Activated T-helper 1 cell treated with anti-CD3 and anti-CD28 coated beads, Interleukin-2, amount 50 U/mL, for 16 hours (primary cell): ENCODE data around the gene PCP4L1.
"Not testable (repeated sequence)": the region's sequence is repeated elsewhere in the genome, so short reads cannot be mapped to it uniquely, and the experiment has no call there.

Experiments
- DNase-seq, 2 donors: peaks; one replicate each; pipeline ENCODE4 v3.0.0-alpha.2; 2020; ENCODE audit warnings: low read depth in 1 of 2, low spot score in 1 of 2

The PCP4L1 gene

DNA sequence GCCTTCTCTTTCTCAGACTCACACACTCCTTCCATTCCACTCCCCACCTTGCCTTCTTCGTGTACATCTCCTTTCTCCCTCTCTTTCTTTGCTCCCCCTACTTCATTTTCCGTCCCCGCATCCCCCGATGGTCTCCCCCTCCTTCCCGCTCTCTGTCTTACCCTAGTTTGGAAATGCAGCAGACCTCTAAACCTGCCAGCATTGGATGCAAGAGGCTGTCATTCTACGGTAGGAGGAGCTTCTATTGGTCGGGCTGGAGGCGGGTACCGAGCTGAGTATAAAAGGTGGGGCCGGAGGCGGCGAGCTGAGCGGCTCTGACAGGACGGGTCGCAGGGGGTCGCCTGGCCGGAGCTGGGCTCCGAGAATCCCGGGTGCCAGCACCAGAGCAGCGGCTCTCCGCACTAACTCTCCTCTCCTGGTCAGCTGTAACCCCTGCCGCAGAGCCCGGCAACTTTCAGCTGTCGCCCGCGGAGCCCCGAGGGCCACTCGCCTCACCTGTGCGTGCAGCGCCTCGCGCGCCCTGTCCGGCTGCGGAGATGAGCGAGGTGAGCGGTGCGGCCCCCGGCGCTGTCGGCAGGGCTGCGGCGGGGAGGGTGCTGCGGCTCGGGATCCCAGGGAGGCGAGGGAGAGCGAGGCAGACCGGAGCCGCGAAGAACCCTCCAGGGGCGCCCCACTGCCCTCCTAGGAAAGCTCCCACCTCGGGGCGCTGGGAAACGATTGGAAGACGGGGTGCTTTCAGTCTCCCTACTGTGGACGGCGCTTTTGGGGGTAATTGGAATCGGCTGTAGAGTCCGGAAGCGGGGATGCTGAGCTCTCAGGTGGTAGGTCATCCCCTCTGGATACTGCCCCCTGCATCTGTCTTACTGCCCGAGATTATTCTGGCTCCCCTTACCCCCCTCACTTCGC, at the start of gene PCP4L1:
PCP4L1 (plus strand) TSS at position 307 of the 906 bp plus-strand sequence; CDS start at position 537, 230 bp downstream.
- peak in 1 of 2 donors; percentile 5 for DNase-seq

DNA sequence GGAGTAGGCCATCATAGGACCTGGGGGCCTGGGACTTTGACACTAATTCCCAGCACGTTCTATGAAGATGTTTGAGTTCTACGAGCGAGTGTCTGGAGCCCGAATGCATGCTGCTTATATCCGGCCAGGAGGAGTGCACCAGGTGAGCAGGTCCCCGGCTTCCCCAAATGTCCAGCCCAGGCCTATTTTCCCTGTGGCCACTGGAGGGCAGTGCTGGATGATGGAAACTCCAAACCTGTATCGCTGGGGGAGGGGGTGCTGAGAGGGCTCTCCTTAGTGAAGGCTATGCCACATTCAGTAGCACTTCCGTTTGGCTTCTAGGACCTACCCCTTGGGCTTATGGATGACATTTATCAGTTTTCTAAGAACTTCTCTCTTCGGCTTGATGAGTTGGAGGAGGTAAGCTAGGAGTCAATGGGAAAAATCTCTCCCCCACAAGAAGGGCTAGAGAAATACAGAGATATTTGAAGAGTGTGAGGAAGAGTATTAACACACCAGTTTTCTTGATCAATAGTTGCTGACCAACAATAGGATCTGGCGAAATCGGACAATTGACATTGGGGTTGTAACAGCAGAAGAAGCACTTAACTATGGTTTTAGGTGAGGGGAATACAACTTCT, 48.6 kb upstream of the PCP4L1 start:
- peak; percentile 43 to 45 for DNase-seq

DNA sequence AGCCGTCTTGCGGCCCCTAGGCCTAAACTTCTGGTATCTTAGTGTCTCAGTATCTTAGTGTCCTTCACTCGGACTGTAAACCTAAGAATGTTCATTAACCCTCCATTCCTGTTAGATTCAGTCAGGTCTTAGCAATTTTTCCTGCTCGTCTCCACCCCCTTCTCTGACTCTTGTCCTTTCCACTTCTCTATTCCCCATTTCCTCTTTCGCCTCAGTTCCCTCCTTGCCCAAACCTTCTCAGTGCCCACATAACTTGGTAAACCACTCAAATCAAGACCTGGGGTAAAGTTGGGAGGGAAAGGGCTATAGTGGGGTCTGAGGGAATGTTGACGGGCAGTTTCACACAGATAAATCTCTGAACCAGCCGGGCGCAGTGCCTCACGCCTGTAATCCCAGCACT, 44.2 kb upstream of the PCP4L1 start:
- DNase-seq: no peak

DNA sequence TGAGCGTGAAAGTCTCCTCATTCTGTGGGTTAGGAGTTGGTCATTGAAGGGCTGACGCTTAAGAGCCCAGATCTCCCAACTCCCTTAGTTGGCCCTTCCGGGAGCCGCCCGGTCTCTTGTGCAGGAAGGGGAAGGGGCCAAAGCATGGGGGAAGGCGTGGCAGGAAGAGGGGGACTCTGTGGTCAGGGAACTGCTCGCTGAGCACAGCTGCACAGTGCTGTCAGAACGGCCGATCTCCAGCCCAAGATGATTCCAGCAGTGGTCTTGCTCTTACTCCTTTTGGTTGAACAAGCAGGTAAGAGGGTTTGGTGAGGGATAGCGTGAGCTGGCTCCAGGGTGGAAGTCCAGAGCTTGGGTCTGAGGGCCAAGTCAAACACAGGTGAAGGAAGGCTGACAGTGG, 43.5 kb upstream of the PCP4L1 start, which contains the start of gene FCER1G:
FCER1G (plus strand) TSS at position 220 of the 400 bp plus-strand sequence; CDS start at position 247, 27 bp downstream.
- DNase-seq: no peak

DNA sequence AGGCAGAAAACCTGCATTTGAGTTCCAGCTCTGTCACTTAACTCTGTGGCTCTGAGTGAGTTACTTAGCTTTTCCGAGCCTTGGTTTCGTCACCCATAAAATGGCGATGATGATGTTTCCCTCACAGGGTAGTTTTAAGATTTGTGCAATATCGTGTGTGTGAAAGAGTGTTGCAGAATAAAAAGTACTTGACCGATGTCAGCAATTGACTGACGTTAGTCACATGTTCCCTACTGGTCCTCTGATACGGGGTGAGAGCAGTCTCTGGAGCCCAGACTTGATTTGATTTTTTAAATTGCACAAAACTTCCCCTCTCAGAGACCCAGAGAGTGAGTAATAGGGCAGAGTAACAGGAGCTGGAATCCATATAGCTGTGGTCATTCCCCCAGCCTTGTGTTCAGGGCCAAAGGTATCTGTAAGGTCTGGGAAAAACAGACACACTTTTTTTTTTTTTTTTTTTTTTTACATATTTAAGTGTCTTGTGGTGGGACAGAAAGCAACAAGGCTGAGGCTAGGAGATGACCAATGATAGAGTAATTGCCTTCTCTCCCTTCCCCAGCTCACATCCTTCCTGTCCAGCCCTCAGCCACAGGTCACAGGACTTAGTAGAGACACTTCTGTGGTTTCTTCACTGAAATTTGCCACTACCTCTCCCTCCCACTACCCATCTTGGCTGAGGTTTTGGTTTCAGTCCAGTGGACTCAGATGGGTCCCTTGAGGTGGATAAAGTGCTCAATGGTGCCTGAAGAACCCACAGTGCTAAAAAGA, 41.4 kb upstream of the PCP4L1 start:
- no peak for DNase-seq

DNA sequence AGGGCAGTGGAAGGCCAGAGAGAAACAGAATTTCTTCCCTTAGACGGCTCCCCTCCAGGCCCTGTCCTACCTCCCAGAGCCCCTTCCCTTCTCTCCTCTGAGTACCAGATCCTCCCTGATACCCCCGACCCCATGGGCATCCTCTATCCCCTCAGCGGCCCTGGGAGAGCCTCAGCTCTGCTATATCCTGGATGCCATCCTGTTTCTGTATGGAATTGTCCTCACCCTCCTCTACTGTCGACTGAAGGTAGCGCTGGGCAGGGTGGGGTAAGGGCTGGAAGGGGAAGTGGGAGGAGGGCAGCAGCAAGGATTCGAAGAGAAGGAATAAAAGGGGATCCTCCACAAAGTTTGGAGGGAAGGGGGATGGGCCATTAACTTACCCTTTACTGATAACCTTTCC, 40.7 kb upstream of the PCP4L1 start:
- DNase-seq: no peak

DNA sequence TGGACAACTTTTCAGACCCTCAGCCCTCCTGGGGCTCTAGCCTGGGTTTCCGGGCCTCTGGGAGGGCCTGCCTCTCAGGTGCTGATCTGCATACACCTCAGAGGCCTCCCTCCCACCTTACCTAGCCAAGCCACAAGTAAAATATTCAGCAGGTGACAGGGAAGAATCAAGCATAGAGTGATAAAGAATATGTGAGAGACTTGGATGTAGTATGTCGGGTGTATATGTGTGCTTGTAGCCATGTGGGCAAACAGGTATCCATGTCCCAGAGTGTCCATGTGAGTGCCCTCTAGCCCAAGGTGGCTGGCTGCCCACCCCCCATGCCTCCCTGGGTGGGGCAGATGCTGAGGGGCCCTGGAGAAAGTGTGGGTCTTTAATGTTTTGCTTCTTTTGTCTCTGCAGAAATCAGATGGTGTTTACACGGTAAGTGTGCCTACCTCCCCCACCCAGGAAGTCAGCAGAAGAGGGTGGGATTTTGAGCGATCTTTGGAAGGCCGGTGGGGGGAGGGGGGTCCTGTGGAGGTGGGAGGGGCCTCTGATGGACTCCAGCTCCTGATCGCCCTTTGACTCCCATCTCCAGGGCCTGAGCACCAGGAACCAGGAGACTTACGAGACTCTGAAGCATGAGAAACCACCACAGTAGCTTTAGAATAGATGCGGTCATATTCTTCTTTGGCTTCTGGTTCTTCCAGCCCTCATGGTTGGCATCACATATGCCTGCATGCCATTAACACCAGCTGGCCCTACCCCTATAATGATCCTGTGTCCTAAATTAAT, 40.1 kb upstream of the PCP4L1 start:
- DNase-seq: no peak

DNA sequence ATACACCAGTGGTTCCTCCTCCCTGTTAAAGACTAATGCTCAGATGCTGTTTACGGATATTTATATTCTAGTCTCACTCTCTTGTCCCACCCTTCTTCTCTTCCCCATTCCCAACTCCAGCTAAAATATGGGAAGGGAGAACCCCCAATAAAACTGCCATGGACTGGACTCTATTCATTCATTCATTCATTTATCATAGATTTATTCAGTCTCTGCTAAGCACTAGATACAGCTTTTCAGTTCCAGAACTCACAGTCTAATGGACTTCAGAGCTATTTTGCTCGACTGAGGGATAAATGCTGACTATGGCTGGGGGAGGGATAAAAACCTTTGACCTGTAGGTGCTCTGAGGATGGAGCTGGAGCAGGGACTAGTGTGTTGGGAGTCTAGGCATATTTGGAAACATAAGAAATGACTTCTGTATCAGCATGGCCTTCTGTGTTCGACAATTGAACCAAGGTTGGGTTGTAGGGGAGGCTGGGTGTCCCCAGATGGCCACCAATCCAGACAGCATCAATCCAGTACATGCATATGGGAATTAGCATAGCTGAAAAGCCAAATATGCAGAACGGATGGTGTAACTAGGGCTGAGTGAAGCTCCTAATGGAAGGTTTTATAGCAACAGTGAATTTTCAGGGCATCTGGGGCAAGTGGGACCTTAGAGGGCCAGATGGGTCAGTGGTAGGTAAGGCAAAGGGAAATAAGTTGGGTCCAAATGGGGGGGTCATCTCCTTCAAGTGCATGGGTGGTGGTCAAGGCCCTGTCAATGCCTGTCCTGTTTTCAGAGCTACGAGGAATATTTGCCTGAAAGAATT, 39.3 kb upstream of the PCP4L1 start:
- no peak for DNase-seq

DNA sequence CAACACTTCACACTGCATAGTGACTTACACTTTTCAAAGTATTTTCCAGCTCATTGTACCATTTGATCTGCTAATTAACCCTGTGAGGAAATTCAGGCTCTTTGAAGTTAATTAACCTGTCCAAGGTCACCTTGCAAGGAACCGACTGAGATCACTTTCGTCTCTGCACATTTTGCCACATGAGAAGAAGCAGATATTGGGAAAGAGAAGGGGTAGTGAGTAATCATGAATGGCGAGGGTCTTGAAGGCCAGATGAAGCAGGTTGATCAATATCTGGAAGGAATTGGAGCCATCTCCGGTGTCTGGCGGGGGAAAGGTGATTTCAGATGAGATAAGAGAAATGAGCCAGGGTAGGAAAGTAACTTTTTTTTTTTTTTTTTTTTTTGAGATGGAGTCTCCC, 38.5 kb upstream of the PCP4L1 start:
- DNase-seq: no peak

DNA sequence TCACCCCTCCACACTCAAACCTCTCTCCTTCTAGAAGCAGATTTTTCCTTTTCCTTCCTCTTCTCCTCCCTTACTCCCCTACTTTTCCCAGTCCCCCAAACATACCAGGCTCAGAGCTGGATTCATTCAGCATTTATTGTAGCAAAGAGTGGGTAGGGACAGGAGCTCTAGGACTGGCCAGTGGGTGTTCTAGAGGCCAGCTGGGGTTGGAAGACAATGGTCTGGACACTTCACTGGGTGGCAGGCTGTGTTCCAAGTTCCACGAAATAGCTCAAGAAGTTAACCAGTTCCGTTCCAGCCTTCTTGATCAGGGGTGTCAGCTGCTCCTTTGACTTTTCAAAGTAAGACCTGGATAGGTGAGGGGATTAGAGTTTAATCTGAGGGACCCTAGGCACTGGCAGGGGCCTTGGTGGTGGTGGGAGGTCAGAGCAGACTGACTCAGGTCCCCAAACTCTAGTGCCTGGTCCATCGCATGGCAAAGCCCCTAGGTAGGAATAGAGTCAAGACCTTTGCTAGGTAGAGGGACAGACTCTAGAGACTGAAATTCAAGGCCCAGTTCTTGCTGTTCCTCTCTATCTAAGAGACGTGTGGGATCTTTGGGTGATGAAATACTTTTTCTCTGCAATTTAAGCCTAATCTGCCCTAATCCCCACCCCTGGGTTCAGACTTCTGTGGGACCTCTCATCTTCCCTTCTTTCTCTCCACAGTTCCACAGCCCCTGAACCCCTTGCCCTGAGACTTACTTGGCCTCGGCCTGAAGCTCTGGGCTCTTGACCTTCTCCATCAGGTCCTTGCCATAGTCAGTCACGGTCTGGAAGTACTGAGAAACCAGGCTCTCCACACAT, 36.1 kb upstream of the PCP4L1 start:
- DNase-seq: no peak

DNA sequence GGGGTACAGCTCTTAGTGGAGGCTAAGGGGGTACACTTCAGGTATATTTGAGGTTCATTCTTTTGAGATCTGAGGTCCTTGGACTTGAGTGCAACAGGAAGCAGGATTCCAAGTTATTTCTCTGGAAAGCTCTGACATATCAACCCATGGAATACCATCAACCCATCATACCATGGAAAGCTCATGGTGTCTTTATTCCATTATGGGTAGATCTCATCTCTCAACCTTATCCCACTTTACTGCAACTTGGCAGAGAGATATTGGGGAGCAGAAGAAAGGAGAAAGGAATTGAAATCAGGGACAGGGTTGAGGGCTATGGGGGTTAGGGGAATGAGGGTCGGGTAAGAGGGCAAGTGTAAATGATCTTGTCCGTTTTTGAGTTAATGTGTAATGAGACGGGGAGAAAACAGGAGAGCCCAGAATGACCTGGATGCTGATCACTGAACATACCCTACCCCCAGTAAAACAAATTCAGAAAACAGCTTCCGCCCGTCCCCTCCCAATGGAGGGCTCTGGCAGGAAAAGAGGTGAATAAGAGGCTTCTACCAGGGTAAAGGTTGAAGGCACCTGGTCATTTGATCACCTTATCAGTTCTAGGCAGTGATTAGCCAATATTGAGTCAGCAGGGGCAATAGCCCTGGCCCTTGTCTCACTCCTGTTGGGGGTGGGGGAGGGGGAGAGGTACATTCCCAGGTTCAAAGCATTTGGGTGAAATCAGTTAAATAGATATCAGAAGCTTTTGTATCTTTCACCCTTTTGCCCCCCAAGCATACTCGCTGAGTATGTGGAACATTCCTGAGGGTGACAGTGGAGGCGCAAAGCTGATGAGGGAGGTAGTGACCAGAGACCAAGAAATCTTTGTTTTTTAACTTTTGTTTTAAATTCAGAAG, 34.5 kb upstream of the PCP4L1 start:
- DNase-seq: no peak

DNA sequence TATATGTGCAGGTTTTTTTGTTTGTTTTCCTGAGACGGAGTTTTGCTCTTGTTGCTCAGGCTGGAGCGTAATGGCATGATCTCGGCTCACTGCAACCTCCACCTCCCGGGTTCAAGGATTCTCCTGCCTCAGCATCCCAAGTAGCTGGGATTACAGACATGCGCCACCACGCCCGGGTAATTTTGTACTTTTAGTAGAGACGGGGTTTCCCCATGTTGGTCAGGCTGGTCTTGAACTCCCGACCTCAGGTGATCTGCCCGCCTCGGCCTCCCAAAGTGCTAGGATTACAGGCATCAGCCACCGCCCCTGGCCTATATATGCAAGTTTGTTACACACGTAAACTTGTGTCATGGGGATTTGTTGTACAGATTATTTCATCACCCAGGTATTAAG, 33.9 kb upstream of the PCP4L1 start:
- not testable (repeated sequence) for DNase-seq

DNA sequence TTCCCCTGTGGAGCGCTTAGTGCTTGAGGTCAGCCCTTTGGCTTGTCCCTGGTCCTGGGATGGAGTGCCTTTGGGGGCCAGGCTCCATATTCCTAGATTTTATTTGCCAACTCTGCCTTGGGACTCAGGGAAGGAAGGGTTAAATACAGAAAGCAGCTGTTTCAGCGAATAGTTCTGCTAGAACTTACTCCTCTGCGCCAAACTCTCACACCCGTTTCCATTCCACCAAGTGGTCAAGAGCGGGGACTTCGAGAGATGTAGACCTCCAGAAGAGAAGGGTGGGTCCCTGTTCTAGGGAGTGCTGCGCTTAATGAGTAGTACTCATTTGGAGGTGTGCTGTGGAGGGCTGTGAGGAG, 33.4 kb upstream of the PCP4L1 start:
- DNase-seq: no peak

DNA sequence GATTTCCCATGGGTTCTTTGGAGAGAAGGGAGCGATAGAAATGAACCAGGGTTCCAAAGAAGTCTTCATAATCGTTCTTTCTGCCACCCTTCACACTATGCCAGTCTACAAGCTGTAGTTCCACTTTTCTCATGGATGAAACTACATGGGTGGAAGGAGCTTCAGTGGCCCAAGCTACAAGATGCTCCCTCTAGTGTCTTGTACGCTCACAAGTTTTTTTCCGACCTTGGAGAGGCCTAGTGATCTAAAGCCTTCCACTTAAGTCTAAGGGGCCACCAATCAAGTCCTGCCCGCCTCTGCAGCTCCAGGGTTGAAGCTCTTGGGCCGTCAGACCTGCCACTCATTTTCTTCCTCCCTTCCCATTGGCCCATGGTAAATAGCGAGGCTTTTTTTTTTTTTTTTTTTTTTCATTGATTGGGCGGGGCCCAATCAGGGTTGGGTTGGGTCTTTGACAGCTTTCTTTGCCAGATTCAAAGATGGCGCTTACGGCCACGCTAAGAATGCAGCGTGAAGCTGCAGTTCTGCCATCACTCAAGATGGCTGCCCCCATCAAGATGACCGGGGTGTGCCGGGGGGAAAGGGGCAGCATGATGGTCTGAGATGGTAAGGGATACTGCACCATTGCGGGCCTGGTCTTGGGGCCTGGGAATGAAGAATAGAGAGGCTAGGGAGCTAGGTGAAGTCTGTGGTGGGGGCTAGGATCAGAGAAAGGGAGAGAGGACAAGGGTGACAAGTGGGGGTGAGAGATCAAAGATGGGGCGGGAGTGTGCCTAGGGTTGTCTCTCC, 32.8 kb upstream of the PCP4L1 start, which contains the start of gene TOMM40L:
TOMM40L (plus strand) TSS at position 527 of the 786 bp plus-strand sequence. CDS start 430 bp downstream, outside the sequence.
- DNase-seq: peak; percentile 59 to 80

DNA sequence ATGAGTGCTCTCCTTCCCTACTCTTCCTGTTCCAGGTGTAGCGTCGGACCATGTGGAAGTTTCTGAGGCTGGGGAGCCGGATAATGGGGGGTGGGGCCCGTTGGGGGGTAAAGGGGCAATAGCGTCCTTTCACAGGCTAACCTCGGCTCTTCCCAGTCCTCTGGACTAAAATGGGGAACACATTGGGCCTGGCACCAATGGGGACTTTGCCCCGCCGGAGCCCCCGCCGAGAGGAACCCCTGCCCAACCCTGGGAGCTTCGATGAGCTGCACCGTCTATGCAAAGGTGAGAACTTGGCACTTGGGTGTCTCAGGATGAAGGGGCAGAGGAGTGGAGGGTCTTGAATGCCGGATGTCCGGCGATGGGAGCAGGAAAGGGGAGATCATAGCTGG, 32.2 kb upstream of the PCP4L1 start:
- DNase-seq: no peak

DNA sequence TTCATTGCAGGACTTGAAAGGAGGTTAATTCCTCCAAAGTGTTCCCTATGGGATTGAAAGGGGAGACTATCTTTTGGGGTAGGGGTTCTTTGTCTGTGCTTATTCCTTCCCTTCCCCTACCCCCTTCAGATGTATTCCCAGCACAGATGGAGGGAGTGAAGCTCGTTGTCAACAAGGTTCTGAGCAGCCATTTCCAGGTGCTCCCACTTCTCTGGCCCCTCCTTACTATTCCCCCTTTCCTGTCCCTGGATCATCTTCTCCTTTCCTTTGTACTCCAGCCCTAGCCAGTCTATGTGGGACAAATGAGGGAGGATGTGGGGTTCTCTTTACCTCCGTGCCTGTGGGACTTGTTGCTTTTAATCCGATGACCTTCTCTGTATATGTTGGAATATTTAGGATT, 31.8 kb upstream of the PCP4L1 start:
- DNase-seq: no peak

DNA sequence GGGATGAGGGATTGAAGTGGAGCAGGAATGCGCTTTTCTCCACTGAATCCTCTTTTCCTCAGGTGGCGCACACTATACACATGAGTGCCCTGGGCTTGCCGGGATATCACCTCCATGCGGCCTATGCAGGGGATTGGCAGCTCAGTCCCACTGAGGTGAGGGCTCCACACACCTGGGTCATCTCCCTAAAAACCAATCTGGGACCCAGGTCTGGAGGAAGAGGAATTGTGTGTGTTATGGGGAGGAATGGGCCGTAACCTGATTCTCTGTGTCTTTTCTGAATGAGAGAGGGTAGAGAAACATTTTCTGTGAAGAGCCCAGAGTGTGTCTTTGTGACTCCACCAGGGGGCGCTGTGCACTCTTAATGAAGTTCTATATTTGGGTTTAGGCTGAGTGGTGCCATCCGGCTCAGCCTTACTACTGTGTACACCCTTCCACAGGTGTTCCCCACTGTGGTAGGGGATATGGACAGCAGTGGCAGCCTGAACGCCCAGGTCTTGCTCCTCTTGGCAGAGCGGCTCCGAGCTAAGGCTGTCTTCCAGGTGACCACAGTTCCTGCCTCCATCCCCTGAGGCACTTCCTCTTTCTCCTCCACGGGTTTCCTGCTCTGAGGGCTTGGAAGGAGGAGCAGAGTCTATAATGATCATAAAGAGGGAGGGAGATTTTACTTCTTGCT, 31.2 kb upstream of the PCP4L1 start:
- peak; percentile 75 to 89 for DNase-seq
